HG03571 (cell line): ENCODE data around the gene NBPF20.
A peak's percentile ranks its signal among the peaks of the same experiment; 100 is the strongest.
"Not testable (repeated sequence)": the region's sequence is repeated elsewhere in the genome, so short reads cannot be mapped to it uniquely, and the experiment has no call there.

Experiments used
- ATAC-seq: cut with Tn5 transposase; IDR thresholded peaks from one replicate; pipeline ENCODE4 v1.9.1; 2021; ENCODE audit not compliant: unreplicated experiment

Gene NBPF20

DNA sequence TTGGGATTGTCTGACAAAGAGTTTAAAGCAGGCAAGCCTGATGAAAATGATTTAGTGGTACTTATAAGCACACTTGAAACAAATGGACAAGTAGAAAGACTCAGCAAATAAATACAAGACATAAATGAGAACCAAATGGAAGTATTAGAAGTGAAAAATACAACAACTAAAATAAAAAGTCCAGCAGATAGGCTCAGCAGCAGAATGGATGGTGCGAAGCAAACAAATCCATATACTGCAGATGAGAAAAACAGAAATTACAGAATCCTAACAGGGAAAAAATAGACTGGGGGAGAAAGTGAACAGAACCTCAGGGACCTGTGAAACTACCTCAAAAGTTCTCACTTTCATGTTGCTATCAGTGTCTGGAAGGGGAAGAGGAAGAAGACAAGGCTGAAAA lies 3.9 kb upstream of the NBPF20 start:
- ATAC-seq: not testable (repeated sequence)

DNA sequence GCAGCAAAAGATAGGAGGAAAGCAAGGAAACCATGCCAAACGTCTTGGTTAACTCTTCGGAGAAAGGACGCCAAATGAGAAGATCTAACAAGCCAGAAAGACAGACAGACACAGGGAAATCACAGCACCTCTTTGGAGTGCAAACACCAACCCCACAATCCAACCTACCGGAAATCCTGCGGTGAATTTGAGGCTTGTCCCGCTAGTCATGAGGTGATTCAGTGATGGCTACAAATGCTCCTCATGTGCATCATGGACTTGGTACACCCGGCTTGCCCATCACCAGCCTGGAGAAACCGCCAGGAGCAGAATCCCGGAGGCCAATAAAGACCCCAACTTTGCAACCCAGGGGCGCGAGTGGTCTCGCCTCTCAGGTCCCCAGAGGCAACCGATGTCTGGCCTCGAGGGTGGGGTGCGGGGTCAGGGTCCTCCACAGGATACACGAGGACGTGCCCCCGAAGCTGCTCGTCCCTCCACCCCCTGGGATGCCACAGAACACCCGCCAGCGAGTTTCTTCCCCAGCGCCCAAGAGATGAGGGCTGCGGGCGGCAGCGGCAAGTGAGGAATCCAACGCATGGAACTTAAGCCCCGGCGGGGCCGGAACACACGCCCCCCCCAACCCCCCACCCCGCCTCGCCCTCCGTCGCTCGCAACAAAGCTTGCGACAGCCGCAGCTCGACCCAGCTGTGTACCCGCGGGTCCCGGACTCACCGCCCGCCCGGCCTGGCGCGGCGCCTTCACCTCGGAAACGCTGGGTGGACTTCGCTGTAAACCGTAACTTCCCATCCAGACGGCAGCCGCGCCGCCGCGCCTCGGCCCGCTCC lies 579 bp downstream of the NBPF20 start:
- peak; percentile 69 for ATAC-seq

DNA sequence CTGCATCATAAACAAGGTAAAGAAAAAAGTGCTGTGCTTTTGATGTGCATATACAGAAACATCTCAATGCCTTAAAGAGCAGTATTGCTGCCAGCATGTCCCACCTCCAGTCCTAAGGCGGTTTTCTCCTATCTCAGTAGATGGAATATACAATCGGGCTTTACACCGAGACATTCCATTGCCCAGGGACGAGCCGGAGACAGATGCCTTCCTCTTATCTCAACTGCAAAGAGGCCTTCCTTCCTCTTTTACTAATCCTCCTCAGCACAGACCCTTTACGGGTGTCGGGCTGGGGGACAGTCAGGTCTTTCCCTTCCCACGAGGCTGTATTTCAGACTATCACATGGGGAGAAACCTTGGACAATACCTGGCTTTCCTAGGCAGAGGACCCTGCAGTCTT lies 10.3 kb downstream of the NBPF20 start:
- ATAC-seq: not testable (repeated sequence)

DNA sequence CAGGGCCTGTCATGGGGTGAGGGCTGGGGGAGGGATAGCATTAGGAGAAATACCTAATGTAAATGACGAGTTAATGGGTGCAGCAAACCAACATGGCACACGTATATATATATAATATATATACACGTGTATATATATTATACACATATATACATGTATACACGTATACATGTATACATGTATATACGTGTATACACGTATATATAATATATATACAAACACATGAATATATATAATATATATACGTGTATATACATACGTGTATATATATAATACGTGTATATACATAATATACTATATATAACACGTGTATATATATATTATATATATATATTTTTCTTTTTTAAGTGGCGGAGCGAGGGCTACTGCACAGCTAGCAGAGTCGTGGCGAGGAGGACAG lies 18.1 kb downstream of the NBPF20 start:
- not testable (repeated sequence) for ATAC-seq

DNA sequence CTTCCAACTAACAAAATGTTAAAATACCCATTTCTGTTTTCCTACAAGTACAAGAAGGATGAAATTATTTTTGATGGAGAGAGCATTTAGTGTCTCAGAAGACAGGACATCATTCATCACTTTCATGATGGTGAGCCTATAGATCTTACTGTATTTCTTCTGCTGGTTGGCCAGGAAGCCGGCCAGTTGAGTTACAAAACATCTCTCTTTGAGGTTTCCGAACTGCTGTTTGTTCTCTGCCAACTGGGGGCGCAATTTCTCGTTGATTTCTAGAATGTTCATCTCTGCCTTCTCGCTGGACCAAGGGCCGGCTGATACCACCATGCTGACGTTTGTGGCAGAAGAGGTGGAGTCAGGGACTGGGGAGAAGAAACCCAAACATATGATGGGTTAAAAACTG lies 20.5 kb downstream of the NBPF20 start:
- ATAC-seq: not testable (repeated sequence)

DNA sequence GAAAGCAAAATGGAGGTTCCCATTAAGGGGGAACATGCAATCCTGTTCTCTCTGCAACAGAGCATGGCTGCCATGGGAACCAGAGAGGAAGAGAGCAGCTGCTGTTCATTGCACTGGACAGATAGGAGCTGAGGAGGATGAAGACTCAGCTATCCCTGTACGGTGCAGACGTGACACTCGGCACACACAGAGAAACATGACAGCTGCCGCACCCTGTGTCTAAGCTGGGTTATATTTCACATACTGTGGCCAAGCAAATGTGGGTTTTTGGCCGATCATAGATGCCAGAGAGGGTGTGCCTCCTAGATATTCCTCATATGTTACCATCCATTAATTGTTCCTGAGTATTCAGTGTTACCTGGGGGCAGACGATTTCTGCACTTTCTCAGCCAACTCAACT lies 24.7 kb downstream of the NBPF20 start:
- ATAC-seq: not testable (repeated sequence)
